Measurements from ENCODE around the gene USP46.

The USP46 gene

GRCh38 chr4:52573551-52573950 lies 85.5 kb downstream of the USP46 start:
- DNase-seq (ENCODE audit: low read depth in 3 of 3): no peak

- no peak for DNase-seq (ENCODE audit: low read depth in 3 of 3)
These were observed 86.1 kb downstream of the USP46 start for GRCh38 chr4:52572936-52573485.

GRCh38 chr4:52568351-52568750 lies 90.8 kb downstream of the USP46 start:
- no peak for DNase-seq (ENCODE audit: low read depth in 3 of 3)

- no peak for DNase-seq (ENCODE audit: low read depth in 3 of 3)
These were observed 92.7 kb downstream of the USP46 start for GRCh38 chr4:52566136-52567031.

GRCh38 chr4:52560844-52561280 lies 98.2 kb downstream of the USP46 start:
- no peak for DNase-seq (ENCODE audit: low read depth in 3 of 3)

- DNase-seq (ENCODE audit: low read depth in 3 of 3): no peak
These were observed 103.8 kb downstream of the USP46 start for GRCh38 chr4:52555356-52555716.

GRCh38 chr4:52554612-52555355 lies 104.3 kb downstream of the USP46 start:
- no peak for DNase-seq (ENCODE audit: low read depth in 3 of 3)

GRCh38 chr4:52552778-52553177 lies 106.3 kb downstream of the USP46 start:
- no peak for DNase-seq (ENCODE audit: low read depth in 3 of 3)

- no peak for DNase-seq (ENCODE audit: low read depth in 3 of 3)
These were observed 107.6 kb downstream of the USP46 start for GRCh38 chr4:52551487-52551886.

- no peak for DNase-seq (ENCODE audit: low read depth in 3 of 3)
These were observed 108.9 kb downstream of the USP46 start for GRCh38 chr4:52550186-52550585.

GRCh38 chr4:52548818-52549570 lies 110.1 kb downstream of the USP46 start:
- no peak for DNase-seq (ENCODE audit: low read depth in 3 of 3)

- DNase-seq (ENCODE audit: low read depth in 3 of 3): no peak
These were observed 112.7 kb downstream of the USP46 start for GRCh38 chr4:52546449-52546848.

GRCh38 chr4:52545099-52546069 lies 113.7 kb downstream of the USP46 start:
- DNase-seq (ENCODE audit: low read depth in 3 of 3): peak; percentile 26 to 50 (median 31)

All from stimulated activated CD4-positive, alpha-beta T cell treated with anti-CD3 and anti-CD28 coated beads, TNF-alpha, amount 100 ng/mL, for 24 hours (primary cell).